Measurements from ENCODE around the gene LRPPRC.

The LRPPRC gene

GRCh38 chr2:43998263-43998662, 2.5 kb upstream of the LRPPRC start:
- no peak for TF ChIP-seq CTCF (IDR thresholded peaks at IDR 0.05)

GRCh38 chr2:43993437-43993836, 2.4 kb downstream of the LRPPRC start:
- no peak for TF ChIP-seq CTCF (IDR thresholded peaks at IDR 0.05)

GRCh38 chr2:43989545-43989944, 6.2 kb downstream of the LRPPRC start:
- TF ChIP-seq CTCF (IDR thresholded peaks at IDR 0.05): no peak

GRCh38 chr2:43986600-43986999, 9.2 kb downstream of the LRPPRC start:
- no peak for TF ChIP-seq CTCF (IDR thresholded peaks at IDR 0.05)

- no peak for TF ChIP-seq CTCF (IDR thresholded peaks at IDR 0.05)
Observed at GRCh38 chr2:43985359-43985758, 10.4 kb downstream of the LRPPRC start.

- TF ChIP-seq CTCF (IDR thresholded peaks at IDR 0.05): no peak
Observed at GRCh38 chr2:43984533-43984932, 11.3 kb downstream of the LRPPRC start.

- no peak for TF ChIP-seq CTCF (IDR thresholded peaks at IDR 0.05)
Observed at GRCh38 chr2:43980902-43981301, 14.9 kb downstream of the LRPPRC start.

- no peak for TF ChIP-seq CTCF (IDR thresholded peaks at IDR 0.05)
Observed at GRCh38 chr2:43977677-43978375, 18.0 kb downstream of the LRPPRC start.

Data from LNCAP (cell line).